Stimulated activated CD4-positive, alpha-beta T cell treated with anti-CD3 and anti-CD28 coated beads, Interleukin-4, amount 100 ng/mL, for 24 hours (primary cell): Measurements from ENCODE around the gene CCN6.
"Not testable (repeated sequence)": the region's sequence is repeated elsewhere in the genome, so short reads cannot be mapped to it uniquely, and the experiment has no call there.

Experiments used
- DNase-seq: peaks from one replicate; pipeline ENCODE4 v3.0.0-alpha.2; 2020

Gene CCN6

GRCh38 chr6:112054555-112055190 lies 769 bp downstream of the CCN6 start:
- no peak for DNase-seq

GRCh38 chr6:112058243-112059032 lies 4.5 kb downstream of the CCN6 start:
- DNase-seq = no peak

DNA sequence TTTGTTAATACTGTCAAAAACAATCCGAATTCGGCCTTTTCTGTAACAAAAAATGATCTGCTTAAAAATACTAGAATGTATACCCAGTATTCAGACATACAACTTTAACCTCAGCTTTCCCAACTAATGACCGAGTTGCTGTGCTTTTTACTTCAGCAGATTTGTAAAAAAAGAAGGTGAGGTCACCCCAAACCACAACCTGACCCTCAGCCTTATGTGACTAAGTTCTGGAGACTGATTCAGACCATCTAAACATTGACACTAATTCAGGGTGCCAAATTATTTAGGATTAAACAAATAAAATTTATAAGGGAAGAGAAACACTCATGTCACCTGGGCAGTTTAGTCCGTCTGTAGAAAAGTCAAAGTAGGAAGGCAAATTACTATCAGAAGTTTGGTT lies 7.7 kb downstream of the CCN6 start:
- no peak for DNase-seq

GRCh38 chr6:112062966-112063365 lies 9.1 kb downstream of the CCN6 start:
- DNase-seq = no peak

- no peak for DNase-seq
Measured at GRCh38 chr6:112065426-112065986, 11.6 kb downstream of the CCN6 start.

DNA sequence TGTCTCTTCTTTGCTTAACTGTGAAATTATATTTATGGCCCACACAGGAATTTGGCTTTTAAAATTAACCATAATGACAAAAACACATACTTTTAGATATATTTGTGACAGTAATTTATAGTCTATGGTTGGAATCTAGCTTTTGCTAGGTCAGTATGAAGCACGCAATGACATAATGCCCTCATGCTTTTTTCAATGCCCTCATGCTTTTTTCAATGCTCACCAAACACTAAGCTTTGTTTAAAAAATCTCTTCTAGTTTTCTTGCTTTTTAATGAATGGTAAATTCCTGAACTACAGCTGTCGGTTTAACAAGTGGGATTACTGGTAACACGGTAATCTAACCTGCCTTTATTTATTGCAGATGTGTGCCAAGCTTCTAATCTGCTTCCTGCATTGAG lies 12.7 kb downstream of the CCN6 start:
- DNase-seq = no peak

DNA sequence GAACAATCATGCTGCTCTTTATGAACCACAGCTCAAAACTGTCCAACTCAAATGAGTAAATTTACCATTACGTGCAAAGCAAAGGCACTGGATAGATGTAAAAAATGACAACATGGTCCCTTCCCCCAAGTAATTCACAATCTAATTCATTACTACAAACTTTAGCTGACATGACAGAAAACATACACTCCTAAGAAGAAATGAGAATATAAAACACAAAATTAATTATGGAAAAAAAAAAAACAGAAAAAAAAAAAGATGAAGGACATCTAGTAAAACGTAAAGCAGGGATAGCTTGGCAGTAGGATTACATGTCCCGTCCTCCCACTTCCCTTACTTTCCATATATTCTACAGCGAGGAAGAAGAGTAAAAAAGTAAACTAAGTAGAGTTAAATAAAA lies 27.7 kb downstream of the CCN6 start:
- no peak for DNase-seq

GRCh38 chr6:112085286-112086065 lies 31.6 kb downstream of the CCN6 start:
- DNase-seq = no peak

- DNase-seq = no peak
Measured at GRCh38 chr6:112086744-112087135, 32.8 kb downstream of the CCN6 start.

- peak; percentile 91 for DNase-seq
Measured at GRCh38 chr6:112087136-112087911, 33.4 kb downstream of the CCN6 start, which contains the start of the genes FAM229B and TUBE1. TSS of gene FAM229B (plus strand) at chr6:112087591. CDS start at chr6:112099284, 11,693 bp downstream. TSS of gene TUBE1 (minus strand) at chr6:112087482. CDS start at chr6:112087434, 48 bp downstream.

GRCh38 chr6:112087916-112088315 lies 34.0 kb downstream of the CCN6 start:
- DNase-seq = no peak

- no peak for DNase-seq
Measured at GRCh38 chr6:112096901-112097300, 43.0 kb downstream of the CCN6 start.

GRCh38 chr6:112100561-112100960 lies 46.7 kb downstream of the CCN6 start:
- no peak for DNase-seq

- DNase-seq = not testable (repeated sequence)
Measured at GRCh38 chr6:112106026-112106425, 52.1 kb downstream of the CCN6 start.

DNA sequence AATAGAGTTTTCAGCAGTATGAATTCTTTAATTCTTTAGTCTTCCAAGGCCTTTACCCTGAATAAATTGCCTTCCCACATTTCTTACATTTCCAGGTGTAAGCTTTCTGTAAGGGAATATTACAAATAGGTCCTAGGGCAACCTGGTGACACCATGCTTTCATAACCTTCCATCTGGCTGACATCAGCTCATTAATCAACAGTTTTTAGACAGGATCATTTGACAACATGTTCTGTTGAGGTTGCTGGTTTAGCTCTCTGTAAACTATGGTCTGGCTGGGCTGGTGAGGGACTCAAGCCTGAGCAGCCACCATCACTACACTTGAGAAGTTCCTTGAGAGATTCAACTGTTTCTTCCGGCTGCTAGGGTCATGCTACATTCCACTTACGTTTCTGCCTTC lies 52.7 kb downstream of the CCN6 start:
- DNase-seq = no peak

DNA sequence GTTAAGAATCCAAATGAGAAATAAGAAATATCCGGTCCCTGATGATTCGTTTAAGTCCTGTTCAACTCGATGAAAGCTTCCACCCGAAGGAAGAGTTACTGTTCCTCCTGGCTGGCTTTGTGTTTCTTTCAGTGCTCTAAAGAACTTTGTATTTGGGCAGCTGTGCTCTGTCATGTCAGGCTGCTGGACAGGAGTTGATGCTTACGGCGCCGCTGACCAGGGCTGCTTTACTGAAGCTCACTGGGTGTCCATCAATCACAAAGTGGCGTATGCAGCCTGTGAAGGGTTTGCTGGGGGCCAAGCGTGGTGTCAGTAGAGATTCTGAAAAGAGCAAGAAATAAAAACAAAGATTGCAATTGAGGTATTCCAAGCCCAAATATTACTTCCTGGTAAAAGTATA lies 55.4 kb downstream of the CCN6 start:
- DNase-seq = no peak

DNA sequence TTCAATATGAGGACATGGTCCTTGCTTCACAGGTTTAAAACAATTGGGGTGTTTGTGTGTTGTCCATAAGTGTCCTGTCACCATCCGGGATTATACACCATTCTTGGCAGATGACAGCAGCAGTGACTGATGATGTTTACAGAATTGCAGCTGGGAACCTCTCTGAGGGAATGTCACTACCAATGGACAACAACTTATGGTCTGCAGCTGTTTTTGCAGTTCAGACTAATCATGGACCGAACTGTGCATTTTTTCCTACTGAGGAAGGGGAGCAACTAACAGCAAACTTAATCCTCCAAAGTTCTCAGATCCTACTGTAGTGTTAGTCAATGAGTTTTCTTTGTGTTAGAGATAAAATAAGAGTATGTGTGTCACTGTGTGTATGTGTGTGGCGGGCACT lies 59.5 kb downstream of the CCN6 start:
- DNase-seq = no peak

GRCh38 chr6:112113918-112114317 lies 60.0 kb downstream of the CCN6 start:
- DNase-seq = no peak

DNA sequence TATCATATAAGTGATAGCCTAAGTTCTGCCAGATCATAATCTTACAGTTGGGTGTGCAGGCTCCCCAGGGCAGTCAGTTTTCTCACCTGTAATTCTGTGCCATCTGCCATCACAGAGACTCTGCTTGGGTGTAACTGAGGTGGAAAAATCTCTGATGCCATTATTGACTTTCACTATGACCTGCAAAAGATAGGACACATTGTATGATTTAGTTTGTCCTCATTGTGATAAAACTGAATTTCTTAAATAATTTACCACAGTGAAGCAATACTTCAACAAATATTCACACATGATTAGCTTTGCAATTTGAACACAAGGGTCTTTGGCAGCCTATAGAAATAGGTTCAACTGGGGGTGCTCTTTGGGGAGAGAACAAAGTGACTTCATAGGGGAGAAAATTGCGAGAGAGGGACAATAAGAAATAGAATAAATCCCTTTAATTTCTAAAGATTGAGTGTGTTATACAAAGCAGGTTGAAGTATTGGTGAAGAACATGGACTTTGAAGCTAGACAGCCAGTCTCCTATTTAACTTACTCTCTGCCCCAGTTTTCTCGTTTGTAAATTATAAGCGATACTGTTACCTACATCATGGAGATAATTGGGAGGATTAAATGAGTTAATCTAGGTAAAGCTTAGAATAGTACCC lies 60.8 kb downstream of the CCN6 start:
- DNase-seq = no peak

DNA sequence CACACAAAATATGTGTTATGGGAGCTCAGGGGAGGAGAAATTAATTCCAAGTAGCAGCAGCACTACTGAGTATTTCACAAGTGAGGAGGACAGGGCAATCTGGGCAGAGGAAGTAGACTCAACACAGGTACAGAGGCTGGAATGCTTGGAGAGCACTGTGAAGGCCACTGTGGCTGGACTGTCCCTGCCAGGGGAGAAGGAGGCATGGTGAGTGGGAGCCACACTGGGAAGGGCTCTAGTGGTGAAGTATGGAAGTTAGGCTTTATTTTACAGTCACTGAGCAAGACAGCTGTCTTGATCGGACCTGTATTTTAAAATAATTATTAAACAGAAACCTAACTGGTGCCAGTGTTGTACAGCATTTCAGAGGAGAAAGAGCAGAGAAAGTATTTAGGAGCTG lies 62.3 kb downstream of the CCN6 start:
- no peak for DNase-seq

DNA sequence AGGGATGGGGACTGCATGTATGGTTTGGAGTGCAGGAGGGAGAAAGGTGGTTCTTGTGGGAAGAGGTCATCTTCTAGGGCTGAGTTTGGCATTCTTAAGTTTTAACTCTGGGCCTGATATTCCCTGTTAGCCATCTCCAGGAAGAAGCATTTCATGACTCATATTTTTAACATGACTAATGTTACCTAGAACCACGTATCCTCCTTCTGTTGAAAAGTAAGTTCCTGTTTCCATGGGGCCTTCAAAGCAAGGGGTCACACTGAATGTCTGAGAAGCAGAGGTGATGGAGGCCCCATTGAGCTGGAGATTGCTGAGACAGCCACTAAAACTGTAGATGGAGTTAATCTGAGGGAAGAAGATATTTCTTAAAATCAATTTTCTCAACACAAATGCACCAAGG lies 63.6 kb downstream of the CCN6 start:
- no peak for DNase-seq

- no peak for DNase-seq
Measured at GRCh38 chr6:112118034-112118433, 64.1 kb downstream of the CCN6 start.
